GM18517 (cell line): ENCODE data around the gene YTHDC2.
A peak's percentile ranks its signal among the peaks of the same experiment; 100 is the strongest.

Experiments used
- ATAC-seq: cut with Tn5 transposase; IDR thresholded peaks from one replicate; pipeline ENCODE4 v1.9.1; 2021; ENCODE audit warnings: mild to moderate bottlenecking, moderate library complexity; ENCODE audit not compliant: unreplicated experiment

Gene YTHDC2

DNA sequence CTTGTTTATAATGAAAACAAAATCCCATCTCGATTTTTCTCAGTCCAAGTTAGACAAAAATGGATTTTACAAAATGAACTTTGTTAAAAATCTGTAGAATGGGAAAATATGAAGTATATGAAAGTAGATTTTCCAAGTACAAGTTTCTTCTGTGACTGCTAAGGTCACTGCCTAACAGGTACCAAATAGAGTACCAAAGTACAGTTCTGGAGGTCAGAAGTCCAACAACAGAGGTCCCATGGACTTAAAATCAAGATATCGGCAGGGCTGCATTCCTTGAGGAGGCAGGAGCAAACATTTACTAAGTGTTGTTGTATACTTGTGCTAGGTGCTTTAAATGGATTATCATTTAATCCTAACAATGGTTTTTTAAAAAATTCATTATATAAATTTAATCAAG is 5.9 kb downstream of the YTHDC2 start:
- no peak for ATAC-seq

DNA sequence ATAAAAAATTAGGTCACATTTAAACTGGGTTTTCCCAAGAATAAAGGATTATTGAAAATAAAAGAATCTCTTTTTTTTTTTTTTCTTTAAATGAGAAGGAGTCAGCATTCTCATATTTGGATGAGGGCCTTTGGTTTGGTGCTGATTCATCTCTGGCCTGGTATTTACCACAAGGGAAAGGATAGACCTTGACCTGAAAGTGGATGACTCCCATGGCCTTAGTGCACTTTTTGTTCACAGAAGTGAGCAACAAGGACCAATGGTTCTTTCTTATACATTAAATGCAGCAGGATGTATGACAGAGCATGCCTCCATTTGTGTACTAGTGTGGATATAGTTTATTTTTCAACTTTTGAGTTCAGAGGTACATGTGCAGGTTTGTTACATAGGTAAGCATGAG is 6.9 kb downstream of the YTHDC2 start:
- ATAC-seq, result peak; percentile 58

DNA sequence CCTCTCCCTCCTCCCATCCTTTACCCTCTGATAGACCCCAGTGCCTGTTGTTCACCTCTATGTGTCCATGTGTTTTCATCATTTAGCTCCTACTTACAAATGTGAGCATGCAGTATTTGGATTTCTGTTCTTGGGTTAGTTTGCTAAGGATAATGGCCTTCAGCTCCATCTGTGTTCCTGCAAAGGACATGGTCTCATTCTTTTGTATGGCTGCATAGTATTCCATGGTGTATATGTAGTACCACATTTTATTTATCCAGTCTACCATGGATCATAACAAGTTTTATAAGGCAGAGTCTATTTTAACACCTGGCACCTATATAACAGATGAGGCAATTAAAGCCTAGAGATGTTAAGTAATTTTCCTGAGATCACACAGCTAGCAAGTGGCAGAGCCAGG is 7.4 kb downstream of the YTHDC2 start:
- ATAC-seq, result no peak

DNA sequence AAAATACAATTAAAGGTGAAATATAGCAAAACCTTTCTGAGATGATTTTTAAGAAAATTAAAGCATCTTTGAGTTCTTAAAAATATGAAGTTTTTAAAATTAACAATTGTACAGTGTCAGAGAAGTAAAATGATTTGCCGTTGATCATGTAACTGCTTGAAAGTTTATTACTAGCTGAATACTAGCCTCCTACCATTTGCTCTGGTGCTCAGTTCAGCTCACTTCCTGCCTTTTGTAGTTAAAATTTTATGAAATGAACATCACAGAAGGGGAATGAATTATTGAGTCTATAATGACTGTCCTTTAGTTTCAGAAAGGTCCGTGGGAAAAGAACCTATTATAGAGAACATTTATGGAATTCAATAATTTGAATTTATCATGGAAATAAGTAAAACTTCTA is 9.7 kb downstream of the YTHDC2 start:
- no peak for ATAC-seq

DNA sequence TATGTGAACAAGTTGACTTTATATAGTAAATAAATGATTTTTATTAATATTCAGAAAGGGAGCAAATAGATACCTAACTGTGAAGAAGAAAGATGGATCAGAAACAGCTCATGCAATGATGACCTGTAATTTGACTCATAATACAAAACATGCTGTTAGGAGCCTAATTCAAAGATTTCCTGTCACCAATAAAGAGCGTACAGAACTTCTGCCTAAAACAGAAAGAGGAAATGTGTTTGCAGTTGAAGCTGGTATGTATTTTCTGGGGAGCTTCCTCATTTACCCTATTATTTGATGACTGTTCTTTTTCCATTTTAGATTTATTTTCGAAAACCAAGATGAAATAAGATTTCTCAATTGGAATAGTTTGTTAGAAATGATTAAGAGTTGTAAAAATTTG is 11.4 kb downstream of the YTHDC2 start:
- ATAC-seq, result peak; percentile 52

DNA sequence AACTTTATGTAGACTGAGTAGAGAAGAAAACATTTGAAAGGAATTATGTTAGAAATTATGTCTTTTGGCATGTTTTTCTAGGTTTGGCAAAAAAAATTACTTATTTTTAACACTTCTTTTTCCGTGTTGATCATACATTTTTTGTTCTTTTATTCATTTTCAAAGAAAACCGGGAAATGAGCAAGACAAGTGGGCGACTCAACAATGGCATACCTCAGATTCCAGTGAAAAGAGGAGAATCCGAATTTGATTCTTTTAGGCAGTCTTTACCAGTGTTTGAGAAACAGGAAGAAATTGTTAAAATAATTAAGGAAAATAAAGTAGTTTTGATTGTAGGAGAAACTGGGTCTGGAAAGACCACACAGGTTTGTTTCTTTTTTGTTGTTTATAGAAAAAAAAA is 12.9 kb downstream of the YTHDC2 start:
- ATAC-seq, result no peak

DNA sequence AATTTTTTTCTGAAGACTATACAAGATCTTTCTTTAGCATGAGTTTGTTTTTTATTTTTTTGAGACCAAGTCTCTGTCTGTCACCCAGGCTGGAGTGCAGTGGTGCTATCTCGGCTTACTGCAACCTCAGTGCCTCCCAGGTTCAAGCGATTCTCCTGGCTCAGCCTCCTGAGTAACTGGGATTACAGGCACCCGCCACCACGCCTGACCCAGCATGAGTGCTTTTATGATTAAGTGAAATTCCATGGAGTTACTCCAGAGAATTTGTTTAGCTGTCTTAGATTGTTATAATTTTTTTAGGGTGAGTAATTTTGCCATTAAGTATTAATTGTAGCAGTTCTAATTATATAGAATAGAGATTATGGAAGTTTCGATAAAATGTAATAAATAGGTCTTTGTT is 14.3 kb downstream of the YTHDC2 start:
- ATAC-seq, result no peak

DNA sequence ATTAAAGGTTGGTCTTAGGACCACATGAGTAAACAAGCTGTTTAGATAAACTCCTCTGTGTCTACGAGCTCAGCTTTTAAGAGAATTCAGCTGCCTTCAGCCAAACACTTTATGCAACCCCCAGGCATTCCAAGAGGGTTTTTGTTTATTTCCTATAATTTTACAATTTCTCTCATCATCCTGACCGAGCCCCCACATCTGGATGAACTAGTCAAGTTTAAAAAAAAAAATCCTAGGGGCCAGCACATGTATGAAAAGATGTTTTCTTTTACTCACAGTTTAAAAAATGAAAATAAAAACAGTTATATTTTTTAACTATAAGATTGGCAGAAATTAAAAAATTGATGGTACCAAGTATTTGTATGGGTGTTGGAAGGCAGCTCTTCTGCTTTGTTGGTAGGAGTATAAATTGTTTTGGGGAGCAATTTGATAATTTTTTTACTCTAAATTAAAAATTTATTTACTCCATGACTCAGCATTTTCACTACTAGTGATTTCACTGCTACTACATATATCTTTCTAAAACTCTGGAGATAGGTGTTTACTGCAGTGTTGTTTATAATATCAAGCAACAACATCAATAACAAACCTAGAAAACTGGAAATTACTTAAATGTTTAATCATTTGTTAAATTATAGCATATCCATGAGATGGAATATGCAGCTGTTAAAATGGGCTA is 18.1 kb downstream of the YTHDC2 start:
- ATAC-seq, result no peak

DNA sequence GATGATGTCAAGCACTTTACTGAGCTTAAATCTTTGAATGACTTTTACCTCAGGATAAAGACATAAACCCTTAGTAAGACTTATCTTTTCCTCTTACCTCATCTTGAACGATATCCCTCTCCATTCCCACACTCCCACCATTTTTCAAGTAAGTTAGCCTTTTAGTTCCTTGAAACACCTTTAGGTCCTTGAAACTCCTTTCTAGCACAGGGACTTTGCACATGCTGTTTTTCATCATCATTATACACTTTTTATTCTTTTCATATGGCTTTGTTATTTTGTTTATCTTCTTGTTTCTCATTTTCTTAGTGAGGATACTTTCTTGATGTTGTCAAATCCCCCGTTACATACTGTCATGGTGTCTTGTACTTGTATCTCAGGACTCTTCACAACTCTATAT is 24.8 kb downstream of the YTHDC2 start:
- ATAC-seq, result no peak

DNA sequence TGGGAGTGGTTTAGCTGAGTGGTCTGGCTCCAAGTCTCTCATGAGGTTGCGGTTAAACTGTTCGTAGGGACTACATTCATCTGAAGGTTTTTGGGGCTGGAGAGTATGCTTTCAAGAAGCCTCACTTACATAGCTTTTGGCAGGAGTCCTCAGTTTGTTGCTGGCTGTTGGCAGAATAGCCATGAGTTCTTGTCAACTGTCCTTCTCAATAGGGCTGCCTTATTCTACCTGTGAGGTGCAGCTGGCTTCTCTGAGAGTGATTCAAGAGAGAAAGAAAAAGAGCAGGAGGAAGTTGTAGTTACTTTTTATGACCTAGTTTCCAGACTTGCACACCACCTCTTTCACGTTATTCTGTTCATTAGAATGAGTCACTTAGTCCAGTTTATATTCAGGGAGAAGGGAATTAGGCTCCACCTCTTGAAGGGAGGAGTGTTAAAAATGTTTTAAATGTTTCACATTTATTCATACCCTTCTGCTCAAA is 33.2 kb downstream of the YTHDC2 start:
- no peak for ATAC-seq

DNA sequence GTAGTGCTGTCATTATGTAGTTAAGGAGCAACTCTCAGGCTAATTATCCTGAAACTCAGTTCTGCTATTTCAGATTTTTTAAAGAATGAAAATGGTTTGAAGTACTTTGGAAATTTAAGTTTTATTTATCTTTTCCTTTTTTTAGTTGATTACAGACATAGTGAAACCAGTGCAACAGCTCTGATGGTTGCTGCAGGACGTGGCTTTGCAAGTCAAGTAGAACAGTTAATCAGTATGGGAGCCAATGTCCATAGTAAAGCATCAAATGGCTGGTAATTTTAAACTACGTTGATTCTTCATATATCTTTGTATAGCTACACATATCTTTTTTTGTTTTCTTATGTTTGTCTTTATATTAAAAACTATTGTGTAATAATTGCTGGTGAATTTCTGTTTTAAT is 34.9 kb downstream of the YTHDC2 start:
- peak; percentile 71 for ATAC-seq

DNA sequence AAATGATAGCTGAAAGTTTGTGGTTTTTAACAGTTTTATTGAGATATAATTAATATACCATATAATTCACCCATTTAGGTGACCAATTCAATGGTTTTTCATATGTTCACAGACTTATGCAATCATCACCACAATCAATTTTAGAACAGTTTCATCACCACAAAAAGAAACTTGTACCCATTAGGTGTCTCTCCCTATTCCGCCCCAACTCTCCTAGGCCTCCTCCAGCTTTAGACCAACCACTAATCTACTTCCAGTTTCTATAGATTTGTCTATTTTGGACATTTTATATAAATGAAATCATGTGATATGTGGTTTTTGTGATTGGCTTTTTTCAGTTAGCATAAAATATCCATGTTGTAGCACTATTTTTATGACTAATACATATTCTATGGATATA is 38.6 kb downstream of the YTHDC2 start:
- ATAC-seq, result no peak

DNA sequence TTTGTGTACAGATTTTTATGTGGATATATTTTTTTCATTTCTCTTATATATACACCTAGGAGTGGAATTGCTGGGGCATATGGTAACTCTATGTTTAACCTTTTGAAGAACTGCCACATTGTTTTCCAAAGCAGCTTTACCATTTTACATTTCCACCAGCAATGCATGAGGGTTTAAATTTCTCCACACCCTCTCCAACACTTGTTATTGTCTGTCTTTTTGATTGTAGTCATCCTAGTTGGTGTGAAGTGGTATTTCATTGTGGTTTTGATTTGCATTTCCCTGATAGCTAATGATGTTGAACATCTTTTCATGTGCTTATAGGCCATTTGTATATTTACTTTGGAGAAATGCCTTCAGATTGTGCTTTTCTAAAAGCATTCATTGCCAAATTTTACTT is 39.1 kb downstream of the YTHDC2 start:
- ATAC-seq, result no peak

DNA sequence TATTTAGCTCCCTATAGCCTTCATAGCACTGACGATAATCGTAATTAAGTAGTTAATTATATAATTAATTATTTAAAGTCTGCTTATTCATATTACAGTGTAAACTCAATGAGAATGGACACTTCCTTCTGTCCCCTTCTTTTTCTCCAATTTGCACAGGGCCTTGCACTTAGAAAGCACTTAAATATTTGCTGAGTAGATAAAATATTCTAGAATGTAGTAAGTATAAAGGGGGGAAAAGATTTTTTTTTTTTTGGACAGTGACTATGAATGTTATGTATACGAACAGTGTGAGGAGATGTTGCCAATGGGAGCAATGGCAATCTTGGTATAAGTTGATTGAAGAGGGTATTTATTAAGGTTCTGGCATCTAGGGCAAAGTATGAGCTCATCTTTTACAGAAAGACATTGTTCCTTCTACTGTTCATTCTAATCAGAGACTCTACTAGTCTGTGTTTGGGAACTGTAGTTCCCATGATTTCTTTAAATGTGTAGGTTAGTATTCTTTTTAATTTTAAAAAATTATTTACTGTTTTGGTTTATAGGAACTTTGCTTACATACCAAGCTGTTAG is 49.4 kb downstream of the YTHDC2 start:
- ATAC-seq, result no peak

DNA sequence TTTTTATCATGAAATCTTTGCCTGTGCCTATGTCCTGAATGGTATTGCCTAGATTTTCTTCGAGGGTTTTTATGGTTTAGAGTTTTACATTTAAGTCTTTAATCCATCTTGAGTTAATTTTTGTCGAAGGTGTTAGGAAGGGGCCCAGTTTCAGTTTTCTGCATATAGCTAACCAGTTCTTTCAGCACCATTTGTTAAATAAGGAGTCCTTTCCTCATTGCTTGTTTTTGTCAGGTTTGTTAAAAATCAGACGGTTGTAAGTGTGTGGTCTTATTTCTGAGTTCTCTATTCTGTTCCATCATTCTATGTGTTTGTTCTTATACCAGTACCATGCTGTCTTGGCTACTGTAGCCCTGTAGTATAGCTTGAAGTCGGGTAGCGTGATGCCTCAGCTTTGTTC is 55.9 kb downstream of the YTHDC2 start:
- ATAC-seq, result no peak

DNA sequence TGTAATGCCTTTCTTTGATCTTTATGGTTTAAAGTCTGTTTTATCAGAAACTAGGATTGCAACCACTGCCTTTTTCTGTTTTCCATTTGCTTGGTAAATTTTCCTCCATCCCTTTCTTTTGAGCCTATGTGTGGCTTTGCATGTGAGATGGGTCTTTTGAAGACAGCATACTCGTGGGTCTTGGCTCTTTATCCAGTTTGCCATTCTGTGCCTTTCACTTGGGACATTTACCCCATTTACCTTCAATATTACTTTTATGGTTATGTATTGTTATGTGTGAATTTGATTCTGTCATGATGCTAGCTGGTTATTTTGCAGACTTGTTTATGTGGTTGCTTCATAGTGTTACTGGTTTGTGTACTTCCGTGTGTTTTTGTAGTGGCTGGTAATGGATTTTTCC is 59.2 kb downstream of the YTHDC2 start:
- no peak for ATAC-seq

DNA sequence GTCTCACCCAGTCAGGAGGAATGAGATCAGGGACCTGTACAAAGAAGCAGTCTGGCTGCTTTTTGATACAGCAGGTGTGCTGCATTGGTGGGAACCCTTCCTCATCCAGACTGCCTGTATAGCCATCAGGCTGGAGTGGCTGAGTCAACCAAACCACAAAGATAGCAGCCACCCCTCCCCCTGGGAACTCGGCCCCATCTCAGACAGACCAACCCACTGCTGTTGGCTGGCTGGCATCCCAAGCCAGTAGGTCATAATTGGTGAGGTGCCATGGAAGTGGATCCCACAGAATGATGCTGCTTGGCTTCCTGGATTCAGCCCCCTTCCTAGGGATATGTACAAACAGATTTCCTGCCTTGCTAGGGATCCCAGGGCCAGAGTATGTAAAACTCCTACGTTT is 60.9 kb downstream of the YTHDC2 start:
- ATAC-seq, result no peak

DNA sequence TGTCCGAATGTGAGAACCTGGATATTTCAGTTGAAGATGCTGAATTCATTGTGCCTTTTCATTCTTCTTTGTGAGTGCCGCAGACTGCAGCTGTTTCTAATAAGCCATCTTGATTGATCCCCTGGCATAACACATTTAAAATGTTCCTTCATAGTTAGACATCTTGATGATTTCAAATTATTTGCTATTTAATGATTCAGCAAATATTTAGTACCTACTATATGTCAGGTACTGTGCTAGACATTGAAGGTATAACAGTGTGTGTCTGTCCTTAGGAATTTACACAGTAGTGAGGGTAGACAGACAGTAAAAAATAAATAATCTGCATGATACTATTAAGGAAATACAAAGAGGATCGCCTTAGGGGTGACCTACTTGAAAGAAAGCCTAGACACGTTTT is 61.6 kb downstream of the YTHDC2 start:
- no peak for ATAC-seq

DNA sequence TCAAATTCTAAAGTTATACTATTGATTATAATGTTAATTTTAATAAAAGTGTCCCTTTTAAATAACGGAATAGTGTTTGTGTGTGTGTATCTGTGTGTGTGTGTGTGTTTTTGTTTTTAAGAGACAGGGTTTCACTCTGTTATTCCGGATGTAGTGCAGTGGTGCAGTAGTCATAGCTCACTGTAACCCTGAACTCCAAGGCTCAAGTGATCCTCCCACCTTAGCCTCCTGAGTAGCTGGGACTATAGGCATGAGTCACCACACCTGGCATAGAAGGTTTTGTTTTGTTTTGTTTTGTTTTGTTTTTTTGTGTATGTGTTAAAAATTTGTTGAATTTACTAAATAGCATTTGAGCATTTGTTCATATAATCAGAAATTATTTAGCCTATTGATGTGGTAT is 64.6 kb downstream of the YTHDC2 start:
- no peak for ATAC-seq

DNA sequence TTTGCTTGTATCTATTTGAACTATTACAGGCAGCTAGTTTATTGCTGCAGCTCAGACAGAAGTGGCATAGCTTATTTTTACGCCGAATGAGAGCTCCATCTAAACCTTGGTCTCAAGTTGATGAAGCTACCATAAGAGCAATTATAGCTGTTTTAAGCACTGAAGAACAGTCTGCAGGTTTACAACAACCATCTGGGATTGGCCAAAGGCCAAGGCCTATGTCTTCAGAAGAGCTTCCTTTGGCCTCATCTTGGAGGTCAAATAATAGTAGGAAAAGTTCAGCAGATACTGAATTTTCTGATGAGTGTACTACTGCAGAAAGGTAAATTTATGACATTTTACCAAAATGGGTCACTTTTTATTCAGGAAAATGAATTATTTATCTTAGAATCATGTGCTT is 67.9 kb downstream of the YTHDC2 start:
- no peak for ATAC-seq

DNA sequence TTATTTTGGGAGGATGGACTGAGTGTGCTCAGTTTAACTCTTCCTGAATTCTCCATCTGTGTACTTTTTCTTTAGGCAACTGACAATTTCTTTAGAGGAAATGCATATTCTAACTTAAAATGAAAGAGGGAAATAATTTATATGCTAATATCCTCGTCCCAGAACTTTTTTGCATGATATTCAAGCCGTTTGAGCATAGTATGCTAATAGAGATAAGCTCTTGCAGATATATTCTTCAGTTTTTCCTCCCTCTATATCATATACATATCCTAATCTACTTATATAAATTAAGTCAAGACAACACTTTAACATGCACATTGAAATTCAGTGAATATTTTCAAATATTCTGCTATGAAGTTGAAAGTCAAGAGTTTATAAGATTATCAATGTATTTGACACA is 84.7 kb downstream of the YTHDC2 start:
- no peak for ATAC-seq

DNA sequence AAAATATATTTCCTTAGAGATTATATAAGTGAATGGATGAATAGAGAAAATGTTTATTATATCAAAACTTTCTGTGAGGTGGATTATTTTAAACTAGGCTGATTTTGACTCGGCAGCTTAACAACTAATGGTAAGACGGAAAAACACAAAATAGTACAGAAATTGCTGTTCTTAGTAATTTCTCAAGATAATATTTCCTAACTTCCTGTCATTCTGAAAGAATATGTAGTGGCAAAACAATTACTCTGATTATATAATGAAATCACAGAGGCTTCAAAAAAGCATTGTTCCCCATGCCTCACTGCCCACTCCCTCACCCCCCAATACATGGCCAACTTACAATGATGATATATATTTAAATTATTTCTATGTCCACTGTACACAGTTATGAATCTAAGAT is 85.4 kb downstream of the YTHDC2 start:
- no peak for ATAC-seq

DNA sequence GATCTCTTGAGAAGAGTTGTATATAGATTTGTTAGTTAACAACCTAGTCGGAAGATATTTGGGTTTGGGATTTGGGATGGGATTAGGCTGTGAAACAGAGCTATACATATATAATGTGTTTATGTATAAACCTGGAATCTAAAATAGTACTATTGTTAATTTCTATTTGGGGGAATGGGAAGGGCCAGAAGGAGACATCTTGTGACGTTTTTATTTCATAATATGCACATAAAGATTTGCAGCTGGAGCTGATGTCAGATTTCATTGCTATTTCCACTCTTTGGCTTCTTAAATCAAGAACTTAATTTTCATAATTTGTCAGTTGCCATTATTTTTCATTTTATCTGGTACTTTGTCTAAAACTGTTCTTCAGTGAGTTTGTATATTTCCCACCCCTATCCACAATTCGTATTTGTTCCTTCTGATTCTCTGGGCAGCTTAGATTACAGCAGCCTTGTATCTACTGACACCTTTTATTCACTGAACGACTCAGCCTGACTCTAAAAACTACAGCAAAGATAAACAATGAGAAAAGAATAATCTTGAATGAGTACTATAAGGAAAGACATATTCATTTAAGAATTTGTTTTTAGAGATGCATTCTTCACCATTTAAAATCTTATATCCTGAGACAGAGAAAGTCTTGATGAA is 86.9 kb downstream of the YTHDC2 start:
- ATAC-seq, result no peak
